Activated T-cell treated with anti-CD3 and anti-CD28 coated beads, Interleukin-2, amount 50 U/mL, for 48 hours (primary cell): ENCODE data around the gene CNEP1R1.
"Not testable (repeated sequence)": the region's sequence is repeated elsewhere in the genome, so short reads cannot be mapped to it uniquely, and the experiment has no call there.

Experiments
- DNase-seq, 2 experiments: peaks; one replicate each; pipeline ENCODE4 v3.0.0-alpha.2; 2020

CNEP1R1 gene

GRCh38 chr16:50024684-50025536 lies at the start of gene CNEP1R1:
CNEP1R1 (plus strand) TSS chr16:50025225; CDS start chr16:50025316, 91 bp downstream.
- peak; percentile 96 for DNase-seq

- no peak for DNase-seq
Measured at GRCh38 chr16:49977427-49977826, 47.6 kb upstream of the CNEP1R1 start.

- no peak for DNase-seq
Measured at GRCh38 chr16:49978569-49979326, 46.3 kb upstream of the CNEP1R1 start.

- DNase-seq, result no peak
Measured at GRCh38 chr16:49980166-49980565, 44.9 kb upstream of the CNEP1R1 start.

GRCh38 chr16:49986351-49987124 lies 38.5 kb upstream of the CNEP1R1 start:
- no peak for DNase-seq

- DNase-seq, result no peak
Measured at GRCh38 chr16:49987381-49987780, 37.6 kb upstream of the CNEP1R1 start.

- no peak for DNase-seq
Measured at GRCh38 chr16:49992825-49993224, 32.2 kb upstream of the CNEP1R1 start.

- DNase-seq, result no peak
Measured at GRCh38 chr16:49993579-49993978, 31.4 kb upstream of the CNEP1R1 start.

- DNase-seq, result no peak
Measured at GRCh38 chr16:49994006-49994405, 31.0 kb upstream of the CNEP1R1 start.

GRCh38 chr16:49995720-49996119 lies 29.3 kb upstream of the CNEP1R1 start:
- DNase-seq, result no peak

GRCh38 chr16:49997721-49998251 lies 27.2 kb upstream of the CNEP1R1 start:
- DNase-seq, result no peak

- no peak for DNase-seq
Measured at GRCh38 chr16:49998991-49999390, 26.0 kb upstream of the CNEP1R1 start.

GRCh38 chr16:50001144-50001543 lies 23.9 kb upstream of the CNEP1R1 start:
- DNase-seq, result no peak

- DNase-seq, result no peak
Measured at GRCh38 chr16:50002190-50002589, 22.8 kb upstream of the CNEP1R1 start.

- DNase-seq, result no peak
Measured at GRCh38 chr16:50004239-50004638, 20.8 kb upstream of the CNEP1R1 start.

GRCh38 chr16:50006964-50007363 lies 18.1 kb upstream of the CNEP1R1 start:
- DNase-seq, result no peak

- no peak for DNase-seq
Measured at GRCh38 chr16:50007744-50008143, 17.3 kb upstream of the CNEP1R1 start.

- no peak for DNase-seq
Measured at GRCh38 chr16:50010212-50010611, 14.8 kb upstream of the CNEP1R1 start.

- DNase-seq, result no peak
Measured at GRCh38 chr16:50011707-50012106, 13.3 kb upstream of the CNEP1R1 start.

- no peak for DNase-seq
Measured at GRCh38 chr16:50012182-50012581, 12.8 kb upstream of the CNEP1R1 start.

- DNase-seq, result not testable (repeated sequence)
Measured at GRCh38 chr16:50014211-50014610, 10.8 kb upstream of the CNEP1R1 start.

GRCh38 chr16:50015631-50016030 lies 9.4 kb upstream of the CNEP1R1 start:
- DNase-seq, result no peak

GRCh38 chr16:50017553-50017952 lies 7.5 kb upstream of the CNEP1R1 start:
- no peak for DNase-seq
